Kidney (tissue), 14 donors: Measurements from ENCODE around the gene TACC2. TPM values are rescaled to one million over a fixed set of nuclear protein-coding genes. Genes with fewer than 3 reads are reported as not detected.

Source experiments
- DNase-seq, 5 donors: peaks; one replicate each; pipeline ENCODE4 v3.0.0-alpha.2; 2013 to 2020
- FAIRE-seq: peaks from 2 replicates; lab custom pipeline; 2012; peaks lifted over from hg19 to GRCh38; lab: Jason Lieb, UNC
- H3K27ac ChIP-seq, 2 donors: one replicate each; pipeline ENCODE4 v1.7.0; 2013; ENCODE audit warnings: low read depth in 2 of 2, low read length in 2 of 2, inconsistent platforms in 1 of 2
- H3K27me3 ChIP-seq: one replicate; pipeline ENCODE4 v1.7.1; 2013; ENCODE audit warnings: low read length, inconsistent platforms; ENCODE audit not compliant: control insufficient read depth, insufficient read depth
- H3K36me3 ChIP-seq, 3 donors: one replicate each; pipeline versions ENCODE4 v1.7.0 to v1.7.1; 2013; ENCODE audit warnings: low read length in 3 of 3, control low read depth in 1 of 3, inconsistent platforms in 1 of 3; ENCODE audit not compliant: insufficient read depth in 3 of 3, control insufficient read depth in 2 of 3
- H3K4me1 ChIP-seq, 3 donors: one replicate each; pipeline versions ENCODE4 v1.7.0 to v1.7.1; 2013; ENCODE audit warnings: low read length in 3 of 3, inconsistent platforms in 1 of 3, low read depth in 1 of 3; ENCODE audit not compliant: control insufficient read depth in 2 of 3, insufficient read depth in 2 of 3
- H3K4me3 ChIP-seq, 3 donors: one replicate each; pipeline versions ENCODE4 v1.7.0 to v1.8.1; 2013; ENCODE audit warnings: low read length in 3 of 3, control low read depth in 1 of 3, inconsistent platforms in 1 of 3
- H3K9ac ChIP-seq, 3 donors: one replicate each; pipeline versions ENCODE4 v1.7.0 to v1.7.1; 2013; ENCODE audit warnings: low read length in 3 of 3, control low read depth in 1 of 3, inconsistent platforms in 1 of 3
- H3K9me3 ChIP-seq, 3 donors: one replicate each; pipeline versions ENCODE4 v1.7.0 to v1.7.1; 2013; ENCODE audit warnings: low read length in 3 of 3, control low read depth in 1 of 3, inconsistent platforms in 1 of 3; ENCODE audit not compliant: control insufficient read depth in 2 of 3, insufficient read depth in 1 of 3
- intact Hi-C: fragments of 100-400 bp; cut with DNase I; formaldehyde crosslinking; loops from one replicate; pipeline ENCODE4 v1.11.1; 2022
- polyA plus RNA-seq: library from polyadenylated mRNA; stranded (reverse); fragments of 350-450 nt; fragmentation: Illumina TruSeq; extraction: RNeasy Lipid Tissue Mini Kit (QIAGEN cat#74804); gene quantifications from one replicate; pipeline ENCODE4 v1.2.3, GENCODE V29; 2014; ENCODE audit warnings: low read depth, low replicate concordance; ENCODE audit not compliant: insufficient read depth
- total RNA-seq: library from RNA; stranded (reverse); fragmentation: NEBNext Ultra II Directional; extraction: Animal tissue kit (Norgen Biotek cat#: 25700); gene quantifications from one replicate; pipeline ENCODE4 v1.2.1, GENCODE V29; 2021
- TF ChIP-seq, protein P1 (sequence below): IDR thresholded peaks from 3 replicates; pipeline ENCODE4 v1.5.1; 2012; ENCODE audit warnings: mild to moderate bottlenecking, moderate library complexity, borderline replicate concordance; ENCODE audit not compliant: insufficient read depth; ENCODE audit errors: extremely low read depth
- donor health status: control.
- donor health status: control.
- donor health status: control.
- donor health status: control.
- donor health status: control.
- donor health status: DM: yes; HTN: yes; CAD: no.
- donor health status: Normal renal cell carcinoma (clear cell type).

The TACC2 gene
- total and polyA plus RNA-seq, 2 donors from 2014 or later, result 36.4 to 81.0 TPM

DNA sequence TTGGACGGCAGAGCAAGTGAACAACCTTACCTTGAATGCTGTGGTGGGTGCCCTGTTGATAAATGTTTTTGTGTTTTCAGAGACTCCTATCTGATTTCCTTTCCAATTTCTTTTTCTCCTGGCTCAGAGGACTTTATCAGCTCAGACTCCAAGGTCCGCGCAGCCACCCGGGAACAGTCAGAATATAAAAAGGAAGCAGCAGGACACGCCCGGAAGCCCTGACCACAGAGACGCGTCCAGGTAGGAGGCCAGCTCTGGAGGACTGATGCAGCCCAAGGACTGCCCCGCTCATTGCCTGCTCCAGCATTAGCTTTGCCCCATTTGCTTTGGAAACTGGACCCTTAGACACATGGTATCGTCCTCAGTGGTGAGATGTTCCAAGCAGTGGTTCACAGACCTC is 61.3 kb downstream of the TACC2 start:
- peaks cover 0 to 9% (median 5%) of the 10 kb centered on the region in 3 donors for H3K4me1 ChIP-seq
- H3K27ac ChIP-seq, result no peak overlapping the region
- H3K4me3 ChIP-seq, result no peak overlapping the region
- H3K9ac ChIP-seq, result no peak overlapping the region
- TF ChIP-seq, protein P1, sequence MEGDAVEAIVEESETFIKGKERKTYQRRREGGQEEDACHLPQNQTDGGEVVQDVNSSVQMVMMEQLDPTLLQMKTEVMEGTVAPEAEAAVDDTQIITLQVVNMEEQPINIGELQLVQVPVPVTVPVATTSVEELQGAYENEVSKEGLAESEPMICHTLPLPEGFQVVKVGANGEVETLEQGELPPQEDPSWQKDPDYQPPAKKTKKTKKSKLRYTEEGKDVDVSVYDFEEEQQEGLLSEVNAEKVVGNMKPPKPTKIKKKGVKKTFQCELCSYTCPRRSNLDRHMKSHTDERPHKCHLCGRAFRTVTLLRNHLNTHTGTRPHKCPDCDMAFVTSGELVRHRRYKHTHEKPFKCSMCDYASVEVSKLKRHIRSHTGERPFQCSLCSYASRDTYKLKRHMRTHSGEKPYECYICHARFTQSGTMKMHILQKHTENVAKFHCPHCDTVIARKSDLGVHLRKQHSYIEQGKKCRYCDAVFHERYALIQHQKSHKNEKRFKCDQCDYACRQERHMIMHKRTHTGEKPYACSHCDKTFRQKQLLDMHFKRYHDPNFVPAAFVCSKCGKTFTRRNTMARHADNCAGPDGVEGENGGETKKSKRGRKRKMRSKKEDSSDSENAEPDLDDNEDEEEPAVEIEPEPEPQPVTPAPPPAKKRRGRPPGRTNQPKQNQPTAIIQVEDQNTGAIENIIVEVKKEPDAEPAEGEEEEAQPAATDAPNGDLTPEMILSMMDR, result no peak
- intact Hi-C loops, result no loop called here
- H3K36me3 ChIP-seq, result no peaks in the 10 kb centered on the region
- DNase-seq, result no peak
- H3K9me3 ChIP-seq, result no peaks in the 10 kb centered on the region
- no peaks in the 10 kb centered on the region for H3K27me3 ChIP-seq
- FAIRE-seq, result no peak

DNA sequence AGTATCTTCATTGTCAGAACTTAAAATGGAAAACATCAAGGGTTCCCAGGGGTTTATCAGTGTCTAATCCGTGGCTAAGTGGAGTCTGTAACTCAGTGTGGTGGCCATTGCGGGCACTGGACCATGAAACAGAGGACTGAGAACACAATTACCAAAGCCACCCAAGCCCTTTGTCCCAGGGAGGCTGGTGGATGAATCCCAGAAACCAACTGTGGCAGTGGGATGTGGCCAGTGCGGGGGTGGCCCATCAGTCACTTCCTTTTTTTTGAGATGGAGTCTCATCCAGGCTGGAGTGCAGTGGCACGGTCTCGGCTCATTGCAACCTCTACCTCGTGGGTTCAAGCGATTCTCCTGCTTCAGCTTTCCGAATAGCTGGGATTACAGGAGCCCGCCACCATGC is 61.8 kb downstream of the TACC2 start:
- no peak overlapping the region for H3K27ac ChIP-seq
- H3K4me3 ChIP-seq, result no peak overlapping the region
- no peaks in the 10 kb centered on the region for H3K9me3 ChIP-seq
- peaks cover 0 to 9% (median 5%) of the 10 kb centered on the region in 3 donors for H3K4me1 ChIP-seq
- DNase-seq (peak in 1 of 5 donors; percentile 25), FAIRE-seq (no peak)
- TF ChIP-seq, protein P1, result no peak
- no peak overlapping the region for H3K9ac ChIP-seq
- no peaks in the 10 kb centered on the region for H3K36me3 ChIP-seq
- H3K27me3 ChIP-seq, result no peaks in the 10 kb centered on the region
- intact Hi-C loops, result no loop called here

DNA sequence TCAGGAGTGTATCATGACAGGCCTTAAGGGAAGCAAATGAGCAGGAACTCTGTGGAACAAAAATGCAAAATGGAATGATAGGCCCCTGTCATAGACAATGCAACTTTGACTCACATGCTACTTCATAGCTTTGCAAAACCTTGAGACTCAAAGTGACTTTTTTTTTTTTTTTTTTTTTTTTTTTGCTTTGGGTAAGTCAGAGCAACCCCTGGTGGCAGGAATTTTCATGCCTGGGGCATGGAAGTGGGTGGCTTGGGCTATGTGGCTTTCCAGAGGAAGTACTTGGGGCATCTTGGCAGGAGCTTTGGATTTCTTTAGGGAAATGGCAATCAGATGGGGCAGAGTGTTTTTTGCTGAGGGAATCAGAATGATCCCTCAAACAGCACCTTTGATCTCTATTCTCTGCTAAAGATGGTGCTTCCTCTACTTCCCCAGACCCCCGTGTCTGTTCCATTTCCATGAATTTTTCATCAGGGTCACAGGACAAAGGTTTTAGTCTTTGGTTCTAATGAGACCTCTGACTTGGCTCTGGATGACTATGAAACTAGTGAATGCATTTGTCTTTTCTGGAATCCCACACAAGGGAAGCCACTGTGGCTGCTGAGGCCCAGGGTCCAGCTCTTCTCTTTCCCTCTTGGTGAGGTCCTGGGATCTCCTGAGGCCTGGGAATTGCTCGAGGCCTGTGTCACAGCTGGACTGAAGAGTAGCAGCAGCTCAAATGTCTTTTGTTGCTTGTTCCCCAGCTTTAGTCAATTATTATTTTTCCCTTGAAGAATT is 62.8 kb downstream of the TACC2 start:
- Histone ChIP-seq H3K27ac (peak overlapping the region in 1 of 2 donors; percentile 16), H3K36me3 (no peaks in the 10 kb centered on the region), H3K9me3 (no peaks in the 10 kb centered on the region), H3K27me3 (no peaks in the 10 kb centered on the region), H3K9ac (peak overlapping the region in 1 of 3 donors; percentile 36), H3K4me3 (no peak overlapping the region), H3K4me1 (peaks cover 0 to 9% (median 5%) of the 10 kb centered on the region in 3 donors)
- TF ChIP-seq, protein P1, result peak; percentile 57
- intact Hi-C loops, result no loop called here
- peak in 4 of 5 donors; percentile 65 to 85 (median 78) for DNase-seq
- FAIRE-seq, result peak; percentile 3
